ENCODE measurements around the gene GNAQ.

The GNAQ gene

DNA sequence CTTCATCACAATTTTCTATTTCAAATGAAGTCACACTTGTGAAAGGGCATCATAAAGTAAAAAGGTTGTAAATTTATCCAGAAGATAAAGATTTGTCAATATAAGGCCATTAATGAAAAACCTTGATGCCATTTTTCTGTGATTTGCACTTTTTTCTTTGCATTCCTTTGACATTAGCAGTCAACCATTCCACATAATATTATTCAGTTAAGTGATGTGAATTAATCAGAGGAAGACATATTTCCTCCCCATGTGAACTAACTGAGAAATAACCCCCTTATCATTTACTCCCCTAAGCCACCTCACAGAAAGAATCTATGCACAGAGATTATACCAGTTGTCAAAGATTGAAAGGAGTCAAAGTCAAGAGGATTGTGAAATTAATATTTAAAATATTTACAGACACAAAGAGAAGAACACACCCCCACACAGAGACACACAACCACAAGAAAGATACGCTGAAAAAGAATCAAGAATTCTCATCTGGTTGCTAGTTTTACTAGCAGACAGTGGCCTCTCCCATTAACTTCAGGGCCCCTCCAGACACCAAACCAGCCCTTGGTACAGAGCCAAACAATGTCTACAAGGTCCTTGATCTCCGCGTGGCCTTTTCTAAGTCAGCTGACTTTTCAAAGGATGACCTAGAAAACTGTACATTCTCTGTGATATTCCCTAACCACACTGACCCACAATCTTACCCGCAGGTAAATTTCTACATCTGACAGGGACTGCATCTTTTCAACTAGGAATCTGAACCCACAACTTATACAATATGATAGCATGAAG is 29.5 kb downstream of the GNAQ start:
- DNase-seq (ENCODE audit: low read depth): peak; percentile 27

DNA sequence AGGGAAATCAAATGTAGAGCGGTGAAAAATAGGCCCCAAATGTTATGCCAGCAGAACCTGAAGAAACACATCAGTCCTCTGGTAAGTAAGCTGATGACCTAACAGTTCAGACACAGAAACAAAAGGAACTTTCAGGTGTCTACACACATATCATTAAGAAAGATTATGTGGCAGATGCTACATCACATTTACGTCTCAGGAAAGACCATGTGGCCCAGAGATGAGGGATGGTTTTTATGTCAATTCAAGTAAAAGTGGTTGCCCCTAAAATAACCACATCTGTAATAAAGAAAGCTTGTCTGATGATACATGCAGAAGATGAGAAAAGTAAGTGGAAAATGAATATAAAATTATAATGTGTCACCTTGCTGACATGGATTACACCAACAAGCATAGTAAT is 31.4 kb downstream of the GNAQ start:
- no peak for DNase-seq (ENCODE audit: low read depth)

- no peak for DNase-seq (ENCODE audit: low read depth)
Observed at GRCh38 chr9:77999231-77999631, 32.4 kb downstream of the GNAQ start.

GRCh38 chr9:77997611-77998284 is 33.9 kb downstream of the GNAQ start:
- no peak for DNase-seq (ENCODE audit: low read depth)

GRCh38 chr9:77996696-77997095 is 34.9 kb downstream of the GNAQ start:
- DNase-seq (ENCODE audit: low read depth): no peak

DNA sequence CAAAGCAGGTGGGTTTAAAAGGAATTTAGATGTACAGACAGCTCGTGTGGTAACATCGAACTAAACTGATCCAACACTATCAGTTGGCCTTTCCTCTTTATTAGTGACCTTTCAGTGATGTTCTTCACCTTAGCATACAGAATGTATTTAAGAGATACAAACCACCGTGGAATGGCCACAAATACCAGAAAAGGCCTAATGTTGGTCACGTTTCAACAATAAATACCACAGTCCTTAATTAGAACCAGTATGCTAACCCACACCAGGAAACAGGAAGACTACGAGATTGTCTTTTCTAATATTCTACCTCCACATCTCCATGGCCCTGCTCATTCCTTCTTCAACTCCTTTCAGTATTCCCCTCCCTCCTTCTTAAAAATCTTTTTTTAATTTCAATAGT is 40.4 kb downstream of the GNAQ start:
- no peak for DNase-seq (ENCODE audit: low read depth)

DNA sequence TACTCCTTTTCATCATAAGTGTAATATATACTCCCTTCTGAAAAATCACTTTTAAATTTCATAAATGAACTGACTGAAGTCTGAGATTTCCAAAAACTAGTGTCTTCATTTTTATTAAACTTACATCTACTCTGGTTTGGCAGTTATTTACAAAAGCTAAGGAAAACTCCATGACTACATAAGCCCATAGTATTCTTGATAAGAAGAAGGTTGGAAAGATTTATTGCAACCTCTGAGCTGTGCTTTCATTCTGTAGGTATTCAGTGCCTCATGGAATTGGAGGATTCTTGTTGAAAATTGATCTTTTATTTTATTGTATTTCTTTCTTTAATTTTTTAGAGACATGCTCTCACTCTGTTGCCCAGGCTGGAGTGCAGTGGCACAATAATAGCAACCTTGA is 41.7 kb downstream of the GNAQ start:
- DNase-seq (ENCODE audit: low read depth): no peak

DNA sequence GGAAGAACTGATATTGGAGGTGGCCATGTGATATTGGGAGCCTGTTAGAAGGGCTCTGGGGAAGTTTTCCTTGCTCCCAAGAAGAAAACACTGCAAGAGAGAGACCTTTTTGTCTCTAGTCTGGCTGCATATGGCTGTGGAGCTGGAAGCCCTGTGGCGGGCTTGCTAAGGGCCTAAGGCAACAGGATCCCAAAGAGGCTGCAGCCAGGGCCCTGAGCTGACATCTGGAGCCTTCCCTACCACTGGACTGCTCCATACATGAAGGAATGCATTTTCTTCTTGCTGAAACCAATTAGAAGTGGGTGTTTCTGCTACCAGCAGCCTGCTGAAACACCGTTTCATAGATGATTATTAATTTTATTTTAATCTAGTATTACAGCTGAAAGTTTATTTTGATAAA is 42.2 kb downstream of the GNAQ start:
- no peak for DNase-seq (ENCODE audit: low read depth)

GRCh38 chr9:77988630-77989029 is 43.0 kb downstream of the GNAQ start:
- DNase-seq (ENCODE audit: low read depth): no peak

DNA sequence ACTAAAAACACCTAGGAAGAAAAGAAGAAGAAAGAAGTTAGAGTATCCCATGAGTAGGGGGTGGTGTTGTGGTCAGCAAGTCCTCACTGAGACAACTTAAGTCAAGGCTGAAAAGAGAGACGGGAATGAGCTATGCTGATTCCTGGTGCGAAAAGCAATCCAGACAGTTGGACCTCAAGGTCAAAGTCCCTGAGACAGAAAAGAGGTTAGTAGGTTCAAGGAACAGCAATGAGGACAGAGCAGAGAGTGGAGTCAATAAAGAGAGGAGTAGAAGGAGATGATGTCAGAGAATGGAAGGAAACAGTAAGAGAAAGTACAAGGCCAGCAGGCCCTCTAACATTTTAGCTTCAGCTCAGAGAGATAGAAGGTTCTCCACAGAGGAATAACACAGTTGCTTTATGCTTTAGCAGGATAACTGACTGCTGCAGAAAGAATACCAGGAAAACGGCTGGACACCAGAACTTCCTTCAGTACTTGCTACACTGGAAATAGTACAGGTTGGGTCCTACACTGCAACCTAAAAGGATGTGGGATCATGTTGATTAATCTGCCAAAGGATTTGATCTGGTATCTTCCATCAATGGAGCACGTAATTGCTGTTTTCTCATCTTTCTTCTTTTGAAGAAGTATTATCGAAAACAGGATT is 43.6 kb downstream of the GNAQ start:
- no peak for DNase-seq (ENCODE audit: low read depth)

GRCh38 chr9:77987081-77987656 is 44.4 kb downstream of the GNAQ start:
- no peak for DNase-seq (ENCODE audit: low read depth)

- no peak for DNase-seq (ENCODE audit: low read depth)
Observed at GRCh38 chr9:77985996-77986395, 45.6 kb downstream of the GNAQ start.

GRCh38 chr9:77983320-77983662 is 48.3 kb downstream of the GNAQ start:
- DNase-seq (ENCODE audit: low read depth): no peak

DNA sequence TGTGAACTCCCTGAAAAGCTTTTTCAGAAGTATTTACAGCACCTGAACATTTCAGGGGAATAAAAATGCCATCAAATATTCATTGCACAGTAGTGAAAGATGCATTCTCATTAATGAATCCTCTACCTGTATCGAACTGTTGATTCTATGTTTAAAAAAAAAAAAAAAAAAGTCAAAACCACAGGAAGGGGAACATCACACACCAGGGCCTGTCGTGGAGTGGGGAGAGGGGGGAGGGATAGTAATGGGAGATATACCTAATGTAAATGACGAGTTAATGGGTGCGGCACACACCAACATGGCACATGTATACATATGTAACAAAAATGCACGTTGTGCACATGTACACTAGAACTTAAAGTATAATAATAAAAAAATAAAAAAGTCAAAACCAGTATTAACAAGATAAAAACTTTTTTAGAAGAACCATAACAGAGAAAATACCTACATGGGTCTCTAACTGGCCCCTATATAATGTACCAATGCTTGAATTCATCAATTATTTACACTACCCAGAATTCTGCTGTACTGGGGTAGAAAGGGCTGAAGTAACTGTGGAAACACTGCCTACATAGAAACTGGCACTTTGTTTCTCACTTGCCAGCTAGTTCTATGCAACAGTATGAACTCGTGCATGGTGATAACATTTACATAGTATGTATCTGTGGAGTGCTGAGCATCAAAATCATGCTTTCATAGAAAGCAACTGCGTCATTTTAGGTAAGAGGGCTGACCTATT is 48.9 kb downstream of the GNAQ start:
- no peak for DNase-seq (ENCODE audit: low read depth)

DNA sequence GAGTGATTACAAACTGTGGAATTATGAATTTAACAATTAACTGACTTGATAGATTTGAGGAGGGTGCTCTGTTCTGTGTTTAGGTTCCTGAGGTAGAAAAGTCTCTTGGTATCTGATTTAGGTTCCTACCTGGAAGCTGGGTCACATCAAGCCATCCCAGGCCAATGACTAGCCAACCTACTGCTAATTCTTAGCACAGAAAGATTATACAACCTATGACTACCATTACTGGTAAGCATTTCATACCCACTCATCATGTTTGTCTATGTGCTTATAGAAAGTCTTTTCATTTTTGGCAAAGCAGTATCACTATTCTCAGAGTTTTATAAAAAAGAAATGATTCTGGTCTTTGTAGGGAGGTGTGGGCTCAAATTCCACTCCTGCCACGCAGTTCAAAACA is 49.7 kb downstream of the GNAQ start:
- DNase-seq (ENCODE audit: low read depth): no peak

DNA sequence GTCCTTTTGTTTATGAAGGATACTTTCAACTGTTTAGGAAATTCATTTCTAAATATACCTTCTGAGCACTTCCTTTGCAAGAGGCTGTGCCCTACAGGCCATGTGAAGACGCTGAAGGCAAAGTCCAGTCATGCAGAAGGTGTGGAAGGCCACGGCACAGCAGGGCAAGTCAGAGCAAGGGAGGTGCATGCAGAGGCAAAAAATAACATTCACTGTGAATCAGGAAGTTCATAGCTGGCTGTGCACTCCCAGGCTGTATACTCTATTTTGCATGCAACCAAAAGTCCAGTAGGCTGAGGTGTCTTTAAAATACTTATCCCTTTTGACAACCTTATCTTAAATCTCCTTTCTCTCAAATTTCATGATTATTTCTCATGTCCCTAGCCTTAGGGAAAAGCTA is 50.3 kb downstream of the GNAQ start:
- DNase-seq (ENCODE audit: low read depth): no peak

- DNase-seq (ENCODE audit: low read depth): no peak
Observed at GRCh38 chr9:77980622-77981021, 51.0 kb downstream of the GNAQ start.

DNA sequence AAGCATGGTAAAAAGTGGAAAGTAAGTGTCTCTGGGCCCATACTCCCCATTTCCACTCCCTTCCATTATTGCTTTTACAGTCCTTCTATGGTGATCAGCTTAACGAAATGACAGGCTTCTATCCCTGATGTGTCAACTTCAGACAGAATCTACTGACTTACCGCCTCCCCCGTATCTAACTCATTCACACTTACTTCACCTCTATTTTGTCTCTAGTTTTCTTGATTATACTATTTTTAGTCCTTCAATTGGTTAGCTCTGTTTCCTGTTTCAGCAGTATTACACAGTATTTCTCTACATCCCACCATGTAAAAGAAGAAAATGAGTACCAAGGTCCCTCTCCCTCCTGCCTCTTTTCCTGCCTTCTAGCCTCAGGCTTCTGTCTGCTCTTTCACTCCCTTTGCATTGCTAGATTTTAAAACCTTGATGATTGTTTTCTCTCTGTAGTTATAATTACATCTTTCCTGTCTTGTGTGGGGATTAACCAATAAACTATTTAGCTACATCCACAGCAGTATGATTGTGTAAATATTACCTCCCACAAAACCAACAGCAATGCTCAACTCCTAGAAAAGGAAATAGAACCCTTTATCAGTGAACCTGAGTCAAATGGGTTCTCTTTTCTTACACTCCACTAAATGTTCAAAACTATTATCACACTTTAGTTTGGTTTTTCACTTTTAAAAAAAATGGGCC is 53.4 kb downstream of the GNAQ start:
- no peak for DNase-seq (ENCODE audit: low read depth)

GRCh38 chr9:77977210-77977611 is 54.4 kb downstream of the GNAQ start:
- DNase-seq (ENCODE audit: low read depth): no peak

DNA sequence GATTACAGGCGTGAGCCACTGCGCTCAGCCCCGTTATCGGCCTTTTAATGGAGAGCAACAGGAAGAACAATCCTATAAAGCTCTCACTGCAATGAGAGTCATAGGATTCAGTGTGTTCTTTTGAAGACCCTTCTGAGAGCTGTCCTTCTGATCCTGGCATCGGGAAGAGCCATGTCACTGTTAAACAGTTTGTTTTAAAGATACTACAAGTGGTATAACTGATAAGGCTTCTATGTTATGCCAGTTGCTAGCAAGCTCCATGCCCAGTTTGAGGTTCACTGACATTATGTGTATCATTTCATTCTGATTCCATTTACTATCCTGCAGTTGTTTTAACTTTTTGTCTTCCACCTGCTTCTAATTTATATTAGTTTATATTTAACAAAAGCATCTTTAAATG is 55.8 kb downstream of the GNAQ start:
- DNase-seq (ENCODE audit: low read depth): no peak

DNA sequence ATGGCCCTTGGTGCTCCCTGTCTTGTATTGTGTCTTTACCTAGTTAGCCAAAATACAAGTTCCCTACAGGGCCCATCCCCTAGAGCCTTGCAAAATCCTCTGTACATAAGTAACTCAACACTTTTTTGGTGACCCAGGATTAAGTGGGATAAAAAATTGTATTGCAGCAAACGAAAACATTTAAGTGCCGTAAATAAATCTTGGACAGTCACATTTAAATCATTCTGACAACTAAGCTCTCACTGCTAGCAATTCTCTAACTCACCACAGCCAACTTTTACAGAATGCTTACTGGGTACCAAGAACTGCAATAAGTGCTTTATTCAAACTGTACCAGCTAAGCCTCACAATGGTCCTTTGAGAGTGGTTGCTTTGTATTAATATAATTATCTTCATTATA is 56.6 kb downstream of the GNAQ start:
- DNase-seq (ENCODE audit: low read depth): no peak

GRCh38 chr9:77974434-77974833 is 57.2 kb downstream of the GNAQ start:
- DNase-seq (ENCODE audit: low read depth): no peak

Measured in HS-27A (cell line).